HG03432 (cell line): ENCODE results near the gene CADPS.

Source experiments
- ATAC-seq: cut with Tn5 transposase; IDR thresholded peaks from one replicate; pipeline ENCODE4 v1.9.1; 2021; ENCODE audit warnings: mild to moderate bottlenecking, moderate library complexity; ENCODE audit not compliant: unreplicated experiment

The CADPS gene

DNA sequence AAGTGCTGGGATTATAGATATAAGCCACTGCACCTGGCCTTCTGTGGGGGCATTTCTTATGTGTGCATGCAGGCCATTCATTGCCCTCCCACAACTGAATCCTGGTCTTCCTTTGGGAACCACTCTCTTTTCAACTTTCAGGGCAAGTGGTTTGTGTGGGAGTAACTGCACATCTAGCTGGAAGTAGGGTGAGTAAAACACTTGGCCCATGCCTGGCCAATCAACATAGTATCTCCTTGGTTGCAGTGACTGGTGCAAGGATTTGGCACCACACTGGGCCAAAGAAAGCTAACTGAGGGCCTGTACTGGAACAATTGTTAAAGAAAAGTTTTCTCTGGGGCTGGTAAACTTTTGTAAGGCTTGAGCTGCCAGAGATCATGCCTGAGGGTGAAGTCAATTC lies 312.6 kb downstream of the CADPS start:
- no peak for ATAC-seq

DNA sequence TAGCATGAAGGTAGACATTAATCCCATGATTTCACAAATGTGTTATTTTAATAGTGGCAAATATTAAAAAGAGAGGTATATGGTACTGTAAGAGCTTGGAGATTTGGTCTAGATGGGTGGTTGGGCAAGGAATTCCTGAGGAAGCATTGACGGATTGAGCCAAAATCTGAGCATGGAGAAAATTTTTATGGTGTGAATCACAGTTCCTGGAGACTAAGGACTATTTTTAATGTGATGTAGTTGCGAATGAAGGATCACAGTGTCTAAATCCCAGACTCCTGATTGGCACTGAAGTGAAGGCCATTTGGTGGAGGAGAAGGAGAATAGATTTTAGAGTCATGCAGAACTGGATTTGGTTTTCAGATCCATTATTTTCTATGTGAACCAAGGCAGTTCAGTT lies 313.2 kb downstream of the CADPS start:
- ATAC-seq = no peak

DNA sequence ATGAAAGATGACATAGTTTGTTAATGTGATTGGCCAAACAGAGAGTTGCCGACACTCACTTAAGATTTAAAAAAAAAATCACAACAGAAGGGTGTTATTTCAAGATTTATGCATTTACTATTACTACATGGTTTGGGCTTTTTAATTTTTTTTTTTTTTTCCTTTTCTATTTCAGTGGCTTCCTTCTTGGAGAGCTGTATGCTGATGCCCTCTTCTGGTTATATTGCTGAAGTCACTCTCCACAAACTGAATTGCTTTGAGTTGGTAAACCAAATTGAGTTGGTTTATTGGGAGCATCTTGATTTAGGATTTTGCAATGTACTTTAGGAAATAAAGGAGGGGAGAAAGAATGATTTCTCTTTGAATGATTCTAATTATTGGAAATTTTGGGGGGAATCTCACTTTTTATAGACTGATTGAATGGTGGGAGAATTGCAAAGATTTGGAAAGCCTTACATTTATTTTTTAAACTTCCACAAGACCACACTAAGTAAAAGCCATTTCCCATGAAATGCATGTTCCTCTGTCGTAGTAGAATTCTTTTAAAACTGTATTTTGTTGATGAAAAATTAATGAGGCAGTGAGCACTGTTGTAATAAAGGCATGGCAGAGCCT lies 315.3 kb downstream of the CADPS start:
- ATAC-seq = no peak

DNA sequence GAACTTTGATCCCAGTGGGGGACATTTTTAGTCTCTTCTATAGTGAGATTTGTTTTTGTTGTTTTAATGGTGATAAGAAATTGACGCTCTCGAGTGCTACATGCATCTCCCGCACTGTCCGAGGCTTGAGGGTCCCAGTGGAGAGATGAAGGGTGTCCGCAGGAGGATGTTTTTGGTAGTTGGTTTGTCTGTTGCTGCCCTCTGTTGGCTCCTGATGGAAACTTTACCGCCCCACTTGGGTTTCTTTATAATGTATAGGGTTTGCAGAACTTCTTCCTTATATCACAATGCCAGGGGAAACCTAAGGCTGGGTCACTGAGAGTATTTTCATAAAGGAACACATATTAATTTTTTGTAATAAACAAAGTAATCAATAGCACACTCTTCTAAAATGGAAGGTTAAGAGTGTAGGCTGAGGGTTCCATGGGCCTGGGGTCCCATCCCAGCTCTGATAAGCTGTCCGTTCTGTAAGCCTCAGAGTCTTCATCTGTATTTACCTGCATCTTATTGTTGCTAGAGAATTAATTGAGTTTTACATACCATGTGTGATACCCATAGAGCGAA lies 316.6 kb downstream of the CADPS start:
- no peak for ATAC-seq

DNA sequence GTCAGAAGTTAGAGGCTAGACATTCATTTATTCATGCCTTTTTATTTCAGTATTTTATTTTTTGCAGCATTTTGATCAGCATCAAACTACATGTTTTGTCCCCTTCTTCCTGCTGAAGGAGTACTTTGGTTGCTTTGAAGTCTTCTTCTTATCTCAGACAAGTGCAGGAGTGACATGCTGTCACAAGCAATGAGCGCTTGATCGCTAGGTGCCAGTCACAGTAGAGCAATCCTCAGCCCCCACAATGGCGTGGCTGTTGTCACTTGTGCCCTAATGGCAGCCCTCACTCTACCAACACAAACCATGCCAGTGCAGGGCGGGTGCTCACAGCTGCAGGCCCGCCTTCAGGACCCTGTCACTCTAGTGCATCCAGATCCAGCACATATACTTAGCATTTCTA lies 317.2 kb downstream of the CADPS start:
- no peak for ATAC-seq

DNA sequence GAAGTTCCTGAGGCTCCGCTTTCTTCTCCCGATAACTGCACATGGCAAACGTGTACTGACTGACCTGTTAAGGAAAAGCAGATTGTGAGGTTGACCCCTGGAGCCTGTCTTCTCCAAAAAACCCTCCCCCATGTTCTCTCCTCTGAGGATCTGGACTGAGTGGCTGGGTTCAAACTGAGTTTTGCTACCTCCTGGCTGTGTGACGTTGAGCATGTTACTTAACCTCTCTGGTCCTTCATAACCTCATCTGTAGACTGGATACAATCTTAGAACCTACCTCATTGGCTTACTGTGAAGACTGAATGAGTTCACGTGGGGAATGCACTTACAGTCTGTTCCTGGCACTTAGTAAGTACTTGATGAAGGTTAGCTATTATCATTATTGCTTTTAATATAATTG lies 317.8 kb downstream of the CADPS start:
- no peak for ATAC-seq

DNA sequence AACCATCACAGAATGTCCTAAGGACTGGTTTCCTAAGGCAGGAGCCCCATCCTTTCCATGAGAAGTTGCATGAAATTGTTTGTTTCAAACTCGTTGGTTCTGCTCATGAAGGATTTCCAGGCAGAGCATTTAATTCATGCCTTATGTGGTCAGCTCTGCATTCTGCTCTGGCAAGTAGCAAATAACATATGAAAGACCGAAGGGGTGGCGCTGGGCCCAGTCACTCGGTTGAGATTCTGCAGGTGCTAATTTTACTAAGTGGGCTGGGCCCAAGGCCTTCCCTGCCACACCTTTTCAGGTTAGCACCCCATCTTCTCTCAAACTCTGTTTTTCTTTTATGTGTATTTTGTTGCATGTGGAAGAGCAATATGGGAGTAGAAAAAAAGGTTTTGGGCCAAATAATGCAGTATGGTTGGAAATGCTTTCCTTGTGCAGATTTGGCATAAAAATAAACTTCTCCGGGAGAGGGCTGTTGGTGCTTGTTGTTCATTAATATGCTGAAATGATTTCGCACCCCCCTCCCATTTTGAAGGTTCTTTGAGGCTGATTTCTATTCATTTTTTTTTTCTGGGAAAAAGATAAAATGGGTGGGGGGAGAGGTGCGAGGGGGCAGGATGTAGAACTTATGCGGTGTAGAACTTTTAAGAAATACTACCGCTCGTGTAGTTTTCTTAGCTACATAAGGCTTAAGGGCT lies 318.9 kb downstream of the CADPS start:
- no peak for ATAC-seq

DNA sequence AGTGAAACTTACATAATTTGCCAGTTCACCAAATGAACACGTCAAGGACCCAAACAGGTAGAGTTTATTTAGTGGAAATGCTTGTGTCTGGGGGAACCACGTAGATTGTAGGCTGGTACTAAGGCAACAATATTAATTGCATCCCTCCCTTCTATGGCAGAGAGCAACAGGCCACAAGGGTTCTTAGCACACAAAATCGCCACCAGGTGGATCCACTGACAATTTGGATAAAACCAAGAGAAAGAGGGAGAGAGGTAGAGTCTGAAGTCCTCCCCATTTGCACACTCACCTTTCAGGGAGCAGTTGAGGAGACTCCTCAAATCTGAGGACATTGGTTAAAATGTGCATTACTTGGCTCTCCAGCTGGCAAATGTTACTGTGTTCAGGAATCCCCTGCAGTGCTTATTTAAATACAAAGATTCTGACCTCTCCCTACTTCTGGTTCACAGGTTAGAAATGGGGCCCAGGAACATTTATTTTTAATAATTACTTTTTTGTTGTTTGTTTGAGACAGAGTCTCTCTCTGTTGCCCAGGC lies 320.9 kb downstream of the CADPS start:
- no peak for ATAC-seq

DNA sequence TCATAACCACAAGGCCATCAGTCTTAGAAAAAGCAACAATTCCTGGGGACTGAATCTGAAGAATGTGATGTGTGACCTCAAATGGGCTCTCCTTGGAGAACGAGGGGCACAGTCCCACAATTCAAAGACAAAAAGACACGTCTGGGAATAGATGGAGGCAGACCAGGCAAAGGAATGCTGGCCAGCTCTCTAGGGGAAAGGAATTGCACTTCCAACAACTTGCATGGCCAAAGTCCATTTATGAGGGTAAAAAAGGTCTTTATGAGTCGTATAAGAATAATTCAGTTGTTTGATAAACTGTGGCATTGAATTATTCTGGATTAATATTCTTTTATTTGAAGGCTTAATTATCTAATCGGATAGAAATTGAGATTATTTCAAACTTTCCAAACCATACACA lies 321.4 kb downstream of the CADPS start:
- ATAC-seq = no peak

DNA sequence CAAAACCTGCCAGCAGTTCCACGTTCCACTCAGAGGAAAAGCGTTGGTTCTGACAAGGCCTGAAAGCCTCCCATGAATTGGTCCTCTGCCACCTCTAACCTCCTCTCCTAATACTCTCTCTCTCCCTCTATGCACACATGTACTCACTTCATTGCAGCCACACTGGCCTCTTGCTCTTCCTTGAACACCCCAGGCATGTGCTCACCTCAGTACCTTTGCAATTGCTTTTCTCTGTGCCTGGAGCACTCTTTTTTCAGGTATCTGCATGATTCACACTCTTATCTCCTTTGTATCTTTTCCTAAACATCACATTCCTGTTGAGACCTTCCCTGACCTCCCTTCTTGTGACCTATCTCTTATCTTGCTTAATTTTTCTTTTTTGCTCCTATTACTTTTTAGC lies 323.7 kb downstream of the CADPS start:
- no peak for ATAC-seq

DNA sequence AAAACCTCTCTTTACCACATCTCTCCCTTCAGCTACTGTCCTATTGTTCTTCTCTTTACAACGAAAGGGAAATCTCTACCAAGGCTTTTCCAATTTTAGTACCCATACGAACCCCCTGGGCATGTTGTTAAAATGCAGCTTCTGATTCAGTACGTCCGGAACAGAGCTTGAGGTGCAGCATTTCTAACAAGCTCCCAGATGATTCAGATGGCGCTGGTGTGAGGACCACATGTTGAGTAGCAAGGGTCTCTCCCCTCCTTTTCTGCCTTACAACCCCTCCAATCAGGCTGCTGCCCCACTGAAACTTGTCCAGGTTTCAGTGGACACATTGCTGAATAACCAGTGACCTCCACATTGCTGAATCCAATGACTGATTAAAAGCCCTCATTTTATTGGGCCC lies 324.8 kb downstream of the CADPS start:
- ATAC-seq = no peak

DNA sequence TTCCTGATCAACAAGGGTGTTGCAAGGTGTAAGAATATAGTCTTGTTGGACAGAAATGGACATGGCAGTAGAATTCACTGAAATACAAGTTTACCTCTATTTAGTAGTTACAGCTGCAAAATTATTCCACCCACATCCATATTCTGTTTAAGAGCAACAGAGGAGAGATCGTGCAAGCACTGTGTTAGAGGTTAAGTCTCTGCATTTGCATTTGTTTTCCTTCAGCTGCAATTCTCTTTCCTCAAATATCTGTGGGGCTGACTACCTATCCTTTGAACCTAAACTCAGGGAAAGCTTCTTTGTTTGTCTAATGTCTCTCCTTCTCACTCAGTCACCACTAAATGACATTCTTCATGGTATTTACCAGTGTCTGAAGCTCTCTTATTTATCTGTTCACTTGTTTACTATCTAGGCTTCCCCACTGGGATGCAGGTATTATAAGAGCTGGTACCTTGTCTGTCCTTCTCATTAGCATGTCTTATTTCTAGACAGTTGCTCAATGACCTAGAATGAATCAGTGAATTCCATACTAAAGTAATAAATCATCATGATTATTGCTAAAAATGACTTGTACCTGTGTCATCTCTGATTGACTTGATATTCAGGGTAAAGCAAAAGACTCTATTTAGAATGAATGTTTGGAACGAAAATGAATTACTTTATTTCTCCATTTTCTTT lies 326.5 kb downstream of the CADPS start:
- ATAC-seq = no peak

DNA sequence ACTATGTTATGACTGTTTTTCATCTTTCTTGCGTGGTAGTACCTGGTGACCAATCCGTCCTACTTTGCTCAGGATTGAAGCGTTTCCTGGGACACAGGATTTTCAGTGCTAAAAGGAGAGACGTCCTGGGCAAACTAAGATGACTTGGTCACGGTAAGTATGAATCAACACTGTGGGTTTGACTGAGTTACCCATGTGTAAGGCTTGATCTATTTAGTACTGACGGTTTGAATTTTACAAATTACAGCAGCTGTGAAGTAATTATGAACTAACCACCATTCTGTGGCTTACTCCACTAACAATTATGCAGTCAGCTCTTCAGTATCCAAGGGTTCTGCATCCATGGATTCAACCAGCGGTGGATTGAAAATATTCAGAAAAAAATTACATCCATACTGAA lies 328.9 kb downstream of the CADPS start:
- ATAC-seq = no peak

DNA sequence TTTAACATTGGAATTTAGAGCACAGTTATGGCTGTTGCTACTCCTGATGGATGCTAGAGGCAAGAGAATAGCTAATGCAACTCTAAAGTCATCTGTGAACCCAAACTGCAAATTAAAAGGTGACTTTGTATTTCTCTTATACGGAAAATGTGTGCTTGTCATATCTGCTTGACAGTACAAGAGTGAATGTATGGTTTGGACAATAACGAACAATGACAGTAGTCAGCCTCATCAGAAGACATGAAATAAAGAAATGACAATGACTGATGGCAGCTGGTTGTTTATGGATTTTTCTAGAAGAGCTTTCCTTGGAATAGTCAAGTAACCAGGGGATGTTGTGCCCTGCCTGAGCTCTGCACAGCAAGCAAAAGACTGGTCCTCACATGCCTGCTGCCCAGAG lies 333.0 kb downstream of the CADPS start:
- ATAC-seq = no peak

DNA sequence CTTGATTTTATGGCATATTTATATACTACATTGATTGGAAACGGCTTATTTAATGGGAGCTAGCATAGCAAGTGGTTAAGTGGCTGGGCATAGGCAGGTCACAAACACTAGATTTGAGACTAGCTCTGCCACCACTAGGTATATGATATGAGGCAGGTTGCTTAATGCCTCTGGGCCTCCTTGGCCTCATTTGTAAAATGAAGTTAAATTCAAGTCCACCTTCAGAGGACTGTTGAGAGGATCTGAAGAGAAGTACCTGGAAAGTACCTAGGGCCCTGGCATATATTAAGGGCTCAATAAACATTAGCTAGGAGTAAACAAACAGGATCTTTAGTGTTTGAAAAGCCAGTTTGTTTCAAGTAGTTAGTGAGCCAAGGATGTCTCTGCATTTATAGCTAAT lies 335.5 kb downstream of the CADPS start:
- no peak for ATAC-seq

DNA sequence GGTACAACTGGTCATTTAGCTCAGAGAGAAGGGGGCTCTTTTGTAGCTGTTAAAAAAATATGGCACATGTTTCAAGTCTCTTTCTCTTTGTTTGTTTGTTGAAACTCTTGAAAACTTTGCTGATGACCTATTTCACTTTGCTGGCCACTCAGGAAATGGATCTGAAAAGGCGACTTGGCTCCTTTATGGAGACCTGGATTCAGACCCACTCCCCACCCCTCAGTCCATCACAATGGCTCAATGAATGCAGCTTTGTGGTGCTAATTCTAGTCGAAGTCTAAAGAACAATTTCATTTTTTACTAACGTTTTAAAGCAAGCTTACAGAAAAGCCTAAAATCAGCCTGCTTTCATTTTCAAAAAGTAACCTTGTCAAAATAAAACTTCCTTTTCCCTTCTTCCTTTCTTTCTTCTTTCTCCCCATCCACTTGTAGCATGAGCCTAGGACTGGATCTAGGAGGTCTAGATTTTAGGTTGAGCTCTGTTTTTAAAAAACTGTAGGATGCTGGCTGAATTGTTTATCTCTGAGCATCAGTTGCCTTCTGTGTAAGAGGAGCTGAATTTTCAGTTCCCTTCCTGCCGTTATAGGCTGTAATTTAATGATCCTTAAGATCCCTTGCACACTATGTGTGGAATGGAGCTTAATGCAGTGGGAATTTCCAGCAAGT lies 336.4 kb downstream of the CADPS start:
- no peak for ATAC-seq

DNA sequence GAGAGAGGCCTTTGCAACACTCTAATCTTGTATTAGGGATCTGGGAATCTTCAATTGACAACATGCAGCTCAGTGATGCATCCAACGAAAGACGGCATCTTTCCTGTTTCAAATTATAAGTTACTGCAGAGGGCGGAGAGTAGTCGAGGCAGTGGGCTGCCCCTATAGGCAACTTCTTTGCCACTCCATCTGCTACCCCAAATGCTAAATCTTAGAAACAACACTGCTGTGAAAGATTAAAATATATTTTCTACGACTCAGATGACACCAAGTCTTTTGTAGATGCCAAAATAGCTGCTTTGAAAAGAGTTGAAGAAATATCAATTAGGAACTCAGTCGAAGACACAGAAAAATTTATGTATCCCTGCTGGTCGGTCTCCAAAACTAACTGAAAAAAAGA lies 340.9 kb downstream of the CADPS start:
- ATAC-seq = no peak

DNA sequence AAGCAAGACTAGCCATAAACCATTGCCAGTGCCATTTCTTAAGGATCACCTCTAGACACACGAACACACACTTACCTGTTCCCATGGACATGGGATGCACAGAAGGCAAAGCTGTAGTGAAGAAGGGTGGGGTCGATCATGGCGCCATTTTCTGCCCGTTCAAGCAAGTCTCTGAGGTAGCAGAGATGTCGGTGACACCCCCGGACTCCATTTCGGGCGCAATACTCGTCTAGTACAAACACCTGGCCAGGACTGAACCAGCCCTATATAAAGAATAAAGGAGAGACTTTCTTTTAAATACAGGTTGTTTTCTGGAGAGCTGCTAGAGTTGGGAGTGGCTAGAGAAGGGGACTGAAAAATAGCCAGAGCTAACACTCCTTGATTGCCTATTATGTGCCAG lies 342.4 kb downstream of the CADPS start:
- ATAC-seq = no peak

DNA sequence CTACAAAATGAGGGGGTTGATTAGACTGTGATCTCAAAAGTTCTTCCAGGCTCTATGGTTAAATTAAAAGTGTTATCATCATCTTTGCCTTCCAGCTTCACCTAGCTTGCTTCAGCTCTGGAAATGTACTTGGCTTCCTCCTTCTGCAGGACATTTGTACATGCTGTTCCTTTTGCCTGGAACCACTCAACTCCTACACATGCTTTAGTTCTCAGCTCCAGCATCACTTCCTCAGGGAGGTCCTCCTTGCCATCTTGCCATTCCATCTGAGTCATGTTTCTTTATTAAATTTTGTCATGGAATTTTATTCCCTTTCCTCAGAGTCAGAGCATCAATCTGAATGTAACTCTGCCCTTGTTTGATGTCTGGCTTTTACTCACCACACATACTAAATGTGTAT lies 343.2 kb downstream of the CADPS start:
- ATAC-seq = no peak

DNA sequence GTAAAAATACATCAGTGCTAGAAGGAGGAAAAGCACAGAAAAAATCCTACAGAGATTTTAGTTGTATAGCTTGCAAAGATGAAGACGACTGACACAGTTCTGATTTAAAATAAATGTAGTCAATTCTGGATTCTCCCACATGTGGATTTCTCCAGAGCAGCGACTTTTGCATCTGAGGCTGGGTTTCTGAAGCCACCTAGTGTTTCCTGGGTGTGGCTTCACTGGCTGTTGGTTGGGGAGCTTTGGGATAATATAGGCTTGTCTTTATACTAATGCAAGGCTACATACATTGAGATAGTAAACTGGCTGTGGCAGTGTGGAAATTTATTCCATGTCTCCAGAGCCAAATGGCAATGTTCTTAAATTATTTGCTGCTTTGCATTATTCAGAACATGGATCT lies 343.7 kb downstream of the CADPS start:
- no peak for ATAC-seq

DNA sequence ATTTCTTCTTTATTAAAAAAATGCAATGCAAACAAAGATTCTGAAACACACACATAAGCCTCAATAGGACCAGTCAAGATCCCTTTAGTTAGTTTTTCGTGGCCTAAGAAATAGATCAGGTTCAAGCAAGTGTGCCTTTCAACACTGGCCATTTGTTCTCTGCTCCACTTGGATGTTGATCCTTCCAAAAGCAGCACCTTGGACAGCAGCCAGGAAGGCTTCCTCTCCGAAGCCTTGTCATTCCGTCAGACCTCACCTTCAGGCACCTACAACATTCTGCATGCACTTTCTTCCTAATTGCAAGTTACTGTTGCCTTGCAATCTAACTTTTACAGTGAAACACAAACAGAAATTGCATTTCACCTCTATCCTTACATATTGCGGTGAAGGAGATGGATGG lies 346.0 kb downstream of the CADPS start:
- no peak for ATAC-seq
